ENCODE results near the gene ZNF775. TPM values are rescaled to one million over a fixed set of nuclear protein-coding genes. Genes with fewer than 3 reads are reported as not detected.

Gene ZNF775
- total RNA-seq, 1 experiment from 2014 or later, result 21.0 TPM

DNA sequence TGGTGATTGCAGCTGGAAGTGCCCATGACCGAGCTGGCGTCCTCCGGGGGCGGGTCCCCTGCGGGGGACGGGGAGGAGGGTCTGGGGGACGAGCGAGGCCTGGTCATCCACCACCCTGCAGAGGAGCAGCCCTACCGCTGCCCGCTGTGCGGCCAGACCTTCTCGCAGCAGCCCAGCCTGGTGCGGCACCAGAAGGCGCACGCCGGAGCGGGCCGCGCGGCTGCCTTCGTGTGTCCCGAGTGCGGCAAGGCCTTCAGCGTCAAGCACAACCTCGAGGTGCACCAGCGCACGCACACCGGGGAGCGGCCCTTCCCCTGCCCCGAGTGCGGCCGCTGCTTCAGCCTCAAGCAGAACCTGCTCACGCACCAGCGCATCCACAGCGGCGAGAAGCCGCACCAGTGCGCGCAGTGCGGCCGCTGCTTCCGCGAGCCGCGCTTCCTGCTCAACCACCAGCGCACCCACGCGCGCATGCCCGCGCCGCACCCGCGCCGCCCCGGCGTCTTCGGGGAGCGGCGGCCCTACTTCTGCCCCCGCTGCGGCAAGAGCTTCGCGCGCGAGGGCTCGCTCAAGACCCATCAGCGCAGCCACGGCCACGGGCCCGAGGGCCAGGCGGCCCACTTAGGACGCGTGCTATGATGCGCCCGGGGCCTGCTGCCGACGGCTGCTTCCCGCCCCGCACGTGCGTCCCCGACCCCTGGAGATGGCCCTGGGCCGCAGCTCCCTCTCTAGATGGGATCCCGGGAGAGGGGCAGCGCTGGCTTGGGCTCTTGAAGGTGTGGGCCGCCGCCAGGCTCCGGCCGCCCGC is 28.7 kb downstream of the ZNF775 start:
- in situ Hi-C loops (cut with HindIII; ENCODE audit: low sequenced_read_pairs), result no loop called here
- no peak for DNase-seq (ENCODE audit: low spot score)

DNA sequence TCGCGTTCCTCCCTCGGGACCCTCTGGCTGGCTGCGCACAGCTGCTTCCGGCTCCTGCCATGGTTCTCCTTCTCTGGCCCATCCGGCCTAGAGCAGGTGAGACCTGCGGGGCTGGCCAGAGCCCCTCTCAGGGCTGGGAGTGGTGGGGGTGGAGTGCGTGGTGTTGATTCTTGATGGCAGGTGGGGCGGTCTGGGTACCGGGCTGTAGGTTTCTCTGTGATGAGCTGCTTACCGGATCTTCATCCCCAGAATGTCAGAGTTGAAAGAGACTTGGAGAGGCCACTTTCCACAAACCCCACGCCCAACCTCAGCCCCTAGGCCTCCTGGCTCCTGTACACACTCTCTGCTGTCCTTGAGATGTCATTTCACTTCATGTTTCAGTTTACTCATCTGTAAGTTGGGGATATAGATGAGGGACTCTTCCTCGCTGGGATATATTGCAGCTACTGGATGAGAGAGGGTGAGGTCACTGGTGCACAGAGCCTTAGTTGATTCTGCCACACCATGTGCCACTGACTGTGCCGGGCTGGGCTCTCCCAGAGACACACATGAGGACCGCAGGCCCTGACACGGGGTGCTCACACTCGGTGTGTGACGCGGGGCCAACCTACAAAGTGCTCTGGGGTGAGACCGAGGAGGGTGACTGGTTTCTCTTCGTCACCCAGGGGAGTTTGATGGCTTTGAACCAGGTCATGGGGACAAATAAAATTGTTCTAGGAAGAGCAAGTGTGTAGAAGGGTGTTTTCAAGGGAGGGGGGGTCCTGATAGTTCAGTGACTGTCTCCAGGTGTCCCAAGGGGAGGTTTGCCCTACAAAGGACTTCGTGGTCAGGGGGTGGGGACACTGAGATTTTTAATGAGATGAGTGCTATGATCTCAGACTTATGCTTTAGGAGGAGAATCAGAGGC is 29.5 kb downstream of the ZNF775 start:
- no peak for DNase-seq (ENCODE audit: low spot score)
- in situ Hi-C loops (cut with HindIII; ENCODE audit: low sequenced_read_pairs), result no loop called here

GRCh38 chr7:150409300-150410030 is 30.3 kb downstream of the ZNF775 start:
- in situ Hi-C loops (cut with HindIII; ENCODE audit: low sequenced_read_pairs), result no loop called here
- DNase-seq (ENCODE audit: low spot score), result no peak

- no peak for DNase-seq (ENCODE audit: low spot score)
- in situ Hi-C loops (cut with HindIII; ENCODE audit: low sequenced_read_pairs), result no loop called here
Observed at GRCh38 chr7:150410131-150410530, 31.0 kb downstream of the ZNF775 start.

- in situ Hi-C loops (cut with HindIII; ENCODE audit: low sequenced_read_pairs), result no loop called here
Observed at GRCh38 chr7:150410680-150411346, 31.7 kb downstream of the ZNF775 start.

GRCh38 chr7:150411606-150412005 is 32.5 kb downstream of the ZNF775 start:
- DNase-seq (ENCODE audit: low spot score), result no peak
- in situ Hi-C loops (cut with HindIII; ENCODE audit: low sequenced_read_pairs), result no loop called here

More at GRCh38 chr7:150410680-150411346, 31.7 kb downstream of the ZNF775 start:
- no peak for DNase-seq (ENCODE audit: low spot score)

- in situ Hi-C loops (cut with HindIII; ENCODE audit: low sequenced_read_pairs), result no loop called here
- DNase-seq (ENCODE audit: low spot score), result no peak
Observed at GRCh38 chr7:150412016-150412415, 32.9 kb downstream of the ZNF775 start.

- DNase-seq (ENCODE audit: low spot score), result no peak
- in situ Hi-C loops (cut with HindIII; ENCODE audit: low sequenced_read_pairs), result no loop called here
Observed at GRCh38 chr7:150412518-150413488, 33.7 kb downstream of the ZNF775 start.

DNA sequence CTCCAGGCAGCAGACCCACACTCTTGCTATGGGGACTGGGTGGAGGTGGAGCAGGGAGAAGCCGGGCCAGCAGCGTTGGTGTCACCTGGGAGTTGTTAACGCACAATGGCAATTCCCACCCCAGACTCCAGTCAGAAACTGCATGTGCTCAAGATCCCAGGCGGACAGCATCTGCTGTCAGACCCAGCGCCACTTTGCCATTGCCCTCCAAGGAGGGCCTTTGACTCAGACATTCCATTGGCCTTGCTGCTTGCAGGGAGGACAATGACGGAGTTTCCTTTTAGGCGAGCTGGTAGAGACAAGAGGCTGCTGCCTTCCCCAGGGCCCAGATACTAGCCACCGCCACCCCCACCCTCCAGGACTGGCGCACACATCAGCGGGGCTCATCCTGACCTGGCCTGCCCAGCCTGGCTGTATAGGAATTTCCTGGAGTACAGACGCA is 34.5 kb downstream of the ZNF775 start:
- in situ Hi-C loops (cut with HindIII; ENCODE audit: low sequenced_read_pairs), result no loop called here
- DNase-seq (ENCODE audit: low spot score), result no peak

GRCh38 chr7:150415161-150416153 is 36.3 kb downstream of the ZNF775 start:
- in situ Hi-C loops (cut with HindIII; ENCODE audit: low sequenced_read_pairs), result no loop called here
- no peak for DNase-seq (ENCODE audit: low spot score)

DNA sequence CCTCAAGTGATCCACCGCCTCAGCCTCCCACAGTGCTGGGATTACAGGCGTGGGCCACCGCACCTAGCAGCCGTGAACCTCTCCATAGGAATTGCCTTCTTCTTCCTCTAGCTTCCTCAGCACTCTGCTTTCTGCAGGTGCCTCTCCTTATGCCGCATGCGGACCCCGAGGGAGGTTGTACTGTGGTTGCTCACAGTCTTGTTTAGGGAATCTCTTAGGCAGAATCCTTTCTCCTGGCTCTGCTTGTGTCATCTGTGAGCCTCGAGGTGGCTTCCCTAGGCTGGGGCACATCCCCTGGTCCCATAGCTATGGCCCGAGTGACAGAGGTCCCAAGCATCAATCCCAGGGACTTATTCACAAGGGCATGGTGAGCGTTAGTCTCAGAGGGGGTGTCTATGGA is 38.1 kb downstream of the ZNF775 start:
- no peak for DNase-seq (ENCODE audit: low spot score)

GRCh38 chr7:150417863-150418262 is 38.7 kb downstream of the ZNF775 start:
- DNase-seq (ENCODE audit: low spot score), result no peak

More for the DNA sequence above, 38.1 kb downstream of the ZNF775 start:
- in situ Hi-C loops (cut with HindIII; ENCODE audit: low sequenced_read_pairs), result no loop called here

GRCh38 chr7:150420242-150420641 is 41.1 kb downstream of the ZNF775 start:
- in situ Hi-C loops (cut with HindIII; ENCODE audit: low sequenced_read_pairs), result no loop called here
- DNase-seq (ENCODE audit: low spot score), result no peak

More at GRCh38 chr7:150417863-150418262, 38.7 kb downstream of the ZNF775 start:
- in situ Hi-C loops (cut with HindIII; ENCODE audit: low sequenced_read_pairs), result no loop called here

DNA sequence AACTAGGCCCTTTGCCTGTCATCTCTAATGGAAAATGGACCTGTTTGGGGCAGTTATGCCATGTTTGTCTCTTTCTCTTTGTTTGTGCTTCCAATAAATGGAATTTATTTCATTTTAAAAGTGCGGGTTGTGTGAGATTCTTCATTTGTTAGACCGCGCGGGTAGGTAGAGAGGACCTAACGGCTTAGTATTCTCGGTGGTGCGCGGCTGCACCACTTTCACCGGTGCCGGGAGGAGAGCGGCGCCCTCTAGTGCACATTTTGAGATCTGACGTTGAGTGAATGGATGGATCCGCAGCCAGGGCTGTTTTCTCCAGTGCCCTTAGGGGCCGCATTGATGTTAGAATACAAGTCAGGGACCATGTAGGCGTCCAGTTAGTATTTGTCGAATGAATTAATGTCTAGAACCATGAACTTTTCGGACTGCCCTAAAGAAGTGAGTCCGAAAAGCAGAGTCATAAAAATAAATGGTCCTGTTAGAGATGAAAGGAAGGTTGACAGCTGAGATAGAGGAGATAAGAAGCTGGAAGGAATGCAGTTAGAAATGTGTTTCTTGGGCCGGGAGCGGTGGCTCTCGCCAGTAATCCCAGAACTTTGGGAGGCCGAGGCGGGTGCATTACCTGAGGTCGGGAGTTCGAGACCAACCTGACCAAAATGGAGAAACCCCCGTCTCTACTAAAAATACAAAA is 42.0 kb downstream of the ZNF775 start:
- peak; percentile 85 for DNase-seq (ENCODE audit: low spot score)
- in situ Hi-C loops (cut with HindIII; ENCODE audit: low sequenced_read_pairs), result no loop called here

GRCh38 chr7:150421831-150422230 is 42.7 kb downstream of the ZNF775 start:
- no peak for DNase-seq (ENCODE audit: low spot score)
- in situ Hi-C loops (cut with HindIII; ENCODE audit: low sequenced_read_pairs), result no loop called here

GRCh38 chr7:150425670-150426069 is 46.5 kb downstream of the ZNF775 start:
- DNase-seq (ENCODE audit: low spot score), result no peak
- in situ Hi-C loops (cut with HindIII; ENCODE audit: low sequenced_read_pairs), result no loop called here

Data from G401 (cell line).